Amygdala (tissue), 56 donors: Measurements from ENCODE around the gene KIRREL3.

Experiments used
- DNase-seq, 56 donors: peaks; one replicate each; lab custom pipeline; 2025; lab: John Stamatoyannopoulos, UW

KIRREL3 gene

DNA sequence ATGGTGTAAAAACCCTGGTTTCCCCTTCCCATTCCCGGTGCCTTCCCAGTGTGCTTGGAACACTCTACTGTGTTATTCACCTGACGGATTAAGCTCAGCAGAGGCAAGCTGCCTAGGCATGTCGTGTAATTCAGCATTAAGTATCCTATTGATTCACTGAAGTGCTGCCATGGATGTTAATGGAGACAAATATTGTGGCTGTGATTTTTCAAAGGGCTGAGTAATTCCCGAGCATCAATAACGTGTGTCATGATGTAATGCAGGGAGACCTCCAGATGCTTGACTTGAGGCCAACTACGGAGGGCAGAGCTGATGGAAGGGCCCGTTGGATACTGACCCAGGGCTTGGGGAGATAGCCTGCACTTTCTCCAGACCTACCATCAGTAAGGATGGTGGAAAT lies 376.1 kb downstream of the KIRREL3 start:
- peak in 1 of 56 donors; percentile 31 for DNase-seq

DNA sequence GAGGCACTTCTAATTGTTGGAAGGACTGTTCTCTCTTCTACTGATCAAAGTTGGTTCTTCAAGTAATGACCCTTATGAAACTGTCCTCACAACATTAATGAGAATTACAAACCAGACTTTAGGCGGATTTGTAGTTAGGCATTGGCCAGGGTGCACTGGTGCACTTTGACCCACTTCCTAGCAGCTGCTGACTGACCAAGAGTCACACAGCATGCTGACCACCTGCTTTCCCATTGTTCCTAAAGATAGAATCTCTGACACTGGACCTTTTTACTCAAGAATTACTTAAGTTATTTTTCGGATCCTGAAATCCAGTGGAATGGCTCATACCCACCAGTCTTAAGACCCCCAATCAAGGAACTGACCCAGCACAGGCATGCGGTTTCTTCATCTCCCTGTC lies 381.1 kb downstream of the KIRREL3 start:
- no peak for DNase-seq

DNA sequence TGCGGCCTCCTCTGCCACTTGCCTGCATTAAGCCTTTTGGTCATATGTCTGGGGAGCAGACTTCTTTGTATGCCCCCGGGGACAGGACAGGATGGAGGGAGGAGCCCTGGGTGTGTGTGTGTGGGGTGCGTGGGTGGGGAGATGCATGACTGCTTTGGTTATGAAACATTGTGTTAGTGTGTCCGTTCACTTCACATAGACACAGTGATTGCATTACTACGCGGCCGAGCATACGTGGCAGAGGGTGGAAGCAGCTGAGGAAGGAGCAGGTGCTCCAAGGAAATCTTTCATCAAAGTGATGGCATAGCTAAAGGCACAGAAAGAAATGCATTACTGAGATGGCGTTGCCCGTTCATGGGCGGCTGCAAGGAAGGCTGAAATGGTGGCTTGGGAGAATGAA lies 384.7 kb downstream of the KIRREL3 start:
- no peak for DNase-seq

DNA sequence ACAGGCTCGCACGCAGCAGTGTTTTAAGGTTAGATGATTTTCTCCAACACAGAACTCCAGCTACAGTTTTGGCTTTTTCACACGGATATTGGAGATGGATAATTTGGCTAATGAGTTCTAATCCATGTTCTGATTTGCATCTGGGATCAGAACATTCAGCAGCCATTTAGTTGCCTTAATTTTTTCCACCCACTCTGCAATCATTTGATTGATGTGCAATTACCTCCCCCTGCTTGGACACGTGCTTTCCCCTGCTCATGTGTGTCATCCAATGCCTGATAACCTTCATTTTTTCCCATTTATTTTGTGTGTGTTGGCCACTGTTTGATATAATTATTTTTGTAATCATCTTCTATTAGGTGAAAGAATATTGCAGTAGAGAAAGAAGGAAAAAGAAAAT lies 387.3 kb downstream of the KIRREL3 start:
- no peak for DNase-seq

DNA sequence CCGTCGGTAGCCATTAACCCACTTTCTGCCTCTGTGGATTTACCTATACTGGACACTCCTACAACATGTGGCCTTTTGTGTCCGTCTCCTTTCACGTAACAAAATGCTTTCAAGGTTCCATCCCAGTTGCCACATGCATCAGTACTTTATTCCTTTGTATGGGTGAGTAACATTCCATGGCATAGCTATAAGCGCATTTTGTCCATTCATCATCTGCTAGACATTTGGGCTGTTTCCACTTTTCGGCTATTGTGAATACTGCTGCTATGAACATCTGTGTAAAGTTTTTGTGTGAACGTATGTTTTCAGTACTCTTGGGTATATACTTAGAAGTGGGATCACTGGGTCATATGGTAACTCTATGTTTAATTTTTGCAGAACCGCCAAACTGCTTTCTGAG lies 387.9 kb downstream of the KIRREL3 start:
- DNase-seq: no peak

DNA sequence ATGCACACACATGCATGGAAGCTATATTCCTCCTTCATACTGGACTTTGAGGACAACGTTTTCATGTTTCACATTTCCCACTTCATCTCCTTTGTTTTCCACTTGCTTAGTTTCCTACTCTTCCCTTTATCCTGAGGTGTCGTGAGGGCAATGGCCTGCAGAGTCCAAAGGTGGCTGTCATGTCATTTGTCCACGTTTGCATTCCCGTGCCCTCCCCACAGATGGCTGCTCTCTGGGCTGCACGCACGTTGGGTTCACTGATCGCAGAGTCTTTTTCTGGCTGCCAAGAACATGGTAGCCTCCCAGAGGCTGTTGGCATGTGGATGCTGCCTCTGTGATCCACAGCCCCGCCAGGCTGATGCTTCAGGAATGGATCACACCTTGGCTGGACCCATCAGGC lies 389.1 kb downstream of the KIRREL3 start:
- DNase-seq: no peak

DNA sequence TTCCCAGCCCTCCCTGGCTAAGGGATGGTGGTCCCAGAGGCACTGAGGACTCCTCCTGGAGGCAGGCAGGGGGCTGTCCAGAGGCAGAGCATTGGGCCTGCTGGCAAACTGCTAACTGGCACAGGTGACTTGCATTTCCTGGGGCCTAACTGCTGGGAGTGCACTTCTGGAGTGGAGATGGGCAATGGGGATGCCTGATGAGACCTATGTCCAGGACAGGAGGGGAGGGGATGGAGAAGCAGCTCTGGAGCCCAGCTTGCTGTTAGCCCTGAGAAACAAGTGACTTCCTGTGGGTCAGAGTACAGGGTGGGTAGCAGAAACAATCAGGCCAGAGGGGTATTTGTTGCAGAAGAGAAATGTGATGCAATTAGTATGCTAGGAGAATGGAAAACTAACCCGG lies 391.9 kb downstream of the KIRREL3 start:
- DNase-seq: no peak

DNA sequence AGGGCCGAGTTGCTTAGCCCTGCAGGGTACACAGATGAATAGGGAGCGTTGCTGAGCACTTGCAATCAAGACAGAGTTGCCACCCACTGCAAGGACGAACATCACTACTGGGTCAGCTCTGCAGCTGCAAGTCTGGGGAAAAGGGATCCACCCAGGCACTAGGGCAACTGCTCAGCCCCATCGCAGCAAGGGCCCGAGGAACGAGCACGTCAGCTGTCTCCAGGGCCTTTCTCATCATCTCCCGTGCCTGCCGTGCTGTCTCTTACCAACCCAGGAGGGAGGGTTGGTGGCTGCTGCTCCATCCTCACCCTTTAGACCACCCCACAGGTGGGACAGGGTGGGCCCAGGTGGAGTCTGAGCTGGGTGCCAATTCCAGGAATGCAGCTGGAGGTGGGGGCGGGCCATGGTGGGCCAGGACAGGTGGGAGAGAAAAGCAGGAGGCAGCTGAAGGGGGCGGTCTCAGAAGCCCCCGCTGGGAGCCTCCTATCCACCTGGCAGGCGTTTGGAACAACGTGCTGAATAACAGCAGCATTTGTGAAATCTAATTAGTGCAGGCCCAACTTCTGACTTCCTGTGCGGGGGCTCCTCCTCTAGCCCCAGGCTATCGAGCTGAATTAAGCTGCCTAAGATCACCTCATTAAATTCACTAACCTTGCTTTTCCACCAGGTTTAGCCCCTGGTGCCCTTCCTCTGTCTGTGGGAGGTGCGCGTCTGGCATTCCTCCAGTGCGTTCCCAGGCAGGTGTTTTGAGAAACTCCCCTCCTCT lies 392.6 kb downstream of the KIRREL3 start:
- DNase-seq: no peak

DNA sequence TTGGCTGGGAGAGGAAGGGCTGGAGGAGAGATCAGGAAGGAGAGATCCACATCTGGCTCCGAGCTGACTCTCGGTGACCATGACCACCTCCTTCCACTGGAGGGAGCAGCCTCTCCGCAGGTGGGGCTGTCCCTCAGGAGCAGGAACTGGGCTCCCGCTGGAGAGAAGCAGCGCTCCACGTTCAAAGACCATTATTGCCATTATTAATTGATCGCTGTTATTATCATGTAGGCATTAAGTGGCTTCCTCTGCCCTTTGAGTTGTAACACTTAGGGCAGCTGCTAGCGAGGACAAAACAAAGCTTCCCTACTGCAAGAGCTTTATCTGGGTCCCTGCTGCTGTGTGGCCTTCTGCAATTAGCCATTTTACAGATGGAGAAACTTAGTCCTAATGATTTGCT lies 393.2 kb downstream of the KIRREL3 start:
- DNase-seq: peak in 43 of 56 donors; percentile 6 to 77 (median 45)

DNA sequence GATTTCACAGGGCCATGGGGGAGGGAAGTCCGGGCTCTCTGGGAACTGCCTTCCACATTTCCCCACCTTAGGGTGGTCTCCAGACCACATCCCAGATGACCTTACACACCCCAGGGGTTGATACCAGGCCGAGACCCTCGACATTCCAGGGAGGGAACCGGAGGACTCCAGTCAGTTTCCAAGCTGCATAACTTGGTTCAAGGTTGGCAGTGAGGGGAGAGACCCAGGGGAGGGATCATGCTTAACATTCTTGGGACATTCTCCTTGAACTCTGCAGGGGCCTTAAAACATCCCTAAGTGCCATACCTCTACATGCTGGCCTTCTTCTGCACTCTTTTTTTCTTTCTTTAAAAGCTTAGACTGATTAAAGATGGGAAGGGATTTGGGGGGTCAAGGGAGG lies 394.1 kb downstream of the KIRREL3 start:
- no peak for DNase-seq

DNA sequence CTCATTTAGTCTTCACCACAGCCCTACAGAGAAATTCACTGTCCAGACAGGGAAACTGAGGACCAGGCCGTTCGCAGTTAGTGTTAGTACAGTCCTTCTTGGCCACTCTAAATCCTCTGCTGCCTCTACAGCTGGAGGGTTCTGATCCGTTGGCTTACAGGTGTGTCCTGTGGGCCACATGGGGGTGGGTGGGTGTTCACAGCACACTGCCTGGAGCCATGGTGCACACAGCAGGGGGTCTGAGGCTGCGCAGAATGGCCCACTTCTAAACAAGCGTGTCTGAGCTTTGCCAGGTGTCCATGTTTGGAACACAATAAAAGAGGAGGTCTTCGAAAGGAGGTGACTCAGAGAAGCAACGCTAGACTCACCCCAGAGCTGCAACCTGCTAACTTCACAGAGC lies 396.1 kb downstream of the KIRREL3 start:
- no peak for DNase-seq

DNA sequence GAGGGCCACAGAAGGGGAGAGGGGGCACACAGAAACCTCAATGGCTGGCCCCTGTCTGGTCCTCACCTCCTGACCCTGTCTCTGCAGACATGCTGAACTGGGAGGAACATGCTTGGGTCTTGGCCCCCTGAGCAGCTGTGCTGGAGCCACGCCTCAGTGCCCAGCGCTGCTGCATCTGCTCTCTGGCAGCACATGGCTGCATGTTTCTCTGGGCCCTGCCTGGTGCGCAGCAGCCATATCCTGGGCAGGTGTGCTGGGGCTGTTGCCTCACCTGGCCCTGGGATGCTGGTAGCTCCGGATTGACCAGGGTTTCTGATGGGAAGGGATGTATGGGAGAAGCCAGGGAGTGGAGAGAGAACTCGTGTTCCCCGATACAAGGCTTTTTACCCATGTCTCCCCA lies 397.1 kb downstream of the KIRREL3 start:
- DNase-seq: no peak

DNA sequence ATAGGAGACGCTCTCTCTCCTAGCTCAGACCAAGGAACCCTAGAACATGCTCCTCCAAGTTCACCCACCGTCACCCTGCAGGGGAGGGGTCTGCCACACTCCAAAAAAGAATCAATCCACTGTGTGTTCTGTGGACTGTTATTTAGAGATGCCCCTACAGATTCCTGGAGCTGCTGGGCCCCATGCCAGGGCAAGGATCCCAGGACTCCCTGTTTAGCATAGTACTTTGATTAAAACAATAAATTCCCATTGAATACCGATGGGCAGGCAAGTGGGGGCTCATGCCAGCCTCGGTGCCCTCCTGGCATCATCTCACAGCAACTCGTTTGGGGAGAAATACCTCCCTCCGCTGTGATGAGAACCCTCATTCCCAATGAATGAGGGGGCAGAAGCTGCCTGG lies 397.6 kb downstream of the KIRREL3 start:
- peak in 13 of 56 donors; percentile 11 to 64 (median 21) for DNase-seq

DNA sequence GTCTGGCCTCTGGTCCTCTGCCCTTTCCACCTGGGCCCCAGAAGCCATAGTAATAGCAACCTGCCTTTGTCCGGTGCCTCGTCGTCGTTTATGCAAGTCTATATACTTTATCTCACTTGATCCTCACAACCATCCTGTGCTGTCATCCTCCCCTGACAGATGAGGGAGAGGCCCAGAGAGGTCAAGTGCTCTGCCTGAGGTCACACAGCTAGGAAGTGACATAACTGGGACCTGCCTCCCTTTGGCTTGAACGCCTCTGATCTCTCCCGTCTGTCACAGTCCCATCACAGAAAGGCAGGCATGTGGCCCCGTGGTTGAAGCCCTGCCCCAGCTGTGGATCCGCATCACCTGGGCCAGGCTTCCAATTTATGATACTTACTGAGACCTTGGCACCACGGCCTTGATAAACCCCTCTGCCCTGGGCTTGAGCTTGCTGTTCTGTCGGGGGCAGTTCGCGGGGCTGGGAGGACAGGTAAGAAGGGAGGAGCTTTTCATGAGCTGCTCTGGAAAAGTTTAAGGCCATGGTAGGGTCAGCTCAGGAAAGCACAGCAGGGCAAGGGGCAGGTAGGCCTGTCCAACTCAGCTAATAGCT lies 398.1 kb downstream of the KIRREL3 start:
- DNase-seq: no peak

DNA sequence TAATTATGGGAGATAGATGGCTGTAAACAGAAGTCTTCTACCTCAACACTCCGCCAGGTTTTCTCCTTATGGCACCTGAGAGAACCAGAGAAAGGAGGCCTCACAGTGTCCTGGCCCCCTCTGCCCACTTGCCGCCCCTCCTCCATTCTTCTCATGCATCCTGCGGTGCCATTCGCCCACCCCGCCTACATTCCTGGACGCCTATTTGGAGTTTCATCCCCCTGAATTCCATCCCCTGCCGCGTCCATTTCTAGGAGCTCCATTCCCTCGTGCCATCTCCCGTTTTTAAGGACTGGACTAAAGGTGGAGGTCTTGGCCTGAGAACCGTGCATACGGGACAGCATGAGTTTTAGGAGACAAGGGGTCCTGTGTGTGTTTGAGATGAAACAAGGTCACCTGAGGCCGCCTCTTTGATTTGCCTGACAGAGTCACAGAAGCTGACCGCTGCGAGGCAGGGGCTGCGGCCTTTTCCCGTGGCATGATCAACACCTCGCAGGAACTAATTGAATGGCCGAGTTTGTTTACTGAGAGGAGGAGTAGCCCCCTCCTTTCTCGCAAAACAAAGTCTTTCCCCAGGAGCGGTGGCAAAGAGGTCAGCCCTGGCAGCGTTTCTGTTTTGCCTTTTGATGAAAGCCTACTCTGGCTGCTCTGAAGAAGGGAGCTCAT lies 398.9 kb downstream of the KIRREL3 start:
- DNase-seq: peak in 4 of 56 donors; percentile 11 to 35 (median 16)

DNA sequence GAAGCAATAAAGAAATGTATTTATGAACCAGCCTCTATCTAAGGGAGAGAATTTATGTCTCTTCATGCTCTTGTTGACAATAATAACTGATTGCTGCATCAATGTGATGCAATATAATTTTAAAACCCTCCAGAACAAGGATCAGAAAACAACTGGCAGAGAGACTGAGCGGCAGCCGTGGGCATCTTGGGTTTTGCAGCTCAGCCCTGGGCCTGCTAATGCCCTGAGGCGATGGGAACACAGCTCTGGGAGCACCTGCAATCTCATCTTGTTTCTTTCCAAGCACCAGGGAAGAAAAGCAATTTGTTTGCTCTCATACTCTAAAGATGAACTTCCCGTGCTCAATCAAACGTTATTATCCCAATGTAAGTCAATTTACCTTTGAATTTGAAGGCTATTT lies 399.4 kb downstream of the KIRREL3 start:
- no peak for DNase-seq

DNA sequence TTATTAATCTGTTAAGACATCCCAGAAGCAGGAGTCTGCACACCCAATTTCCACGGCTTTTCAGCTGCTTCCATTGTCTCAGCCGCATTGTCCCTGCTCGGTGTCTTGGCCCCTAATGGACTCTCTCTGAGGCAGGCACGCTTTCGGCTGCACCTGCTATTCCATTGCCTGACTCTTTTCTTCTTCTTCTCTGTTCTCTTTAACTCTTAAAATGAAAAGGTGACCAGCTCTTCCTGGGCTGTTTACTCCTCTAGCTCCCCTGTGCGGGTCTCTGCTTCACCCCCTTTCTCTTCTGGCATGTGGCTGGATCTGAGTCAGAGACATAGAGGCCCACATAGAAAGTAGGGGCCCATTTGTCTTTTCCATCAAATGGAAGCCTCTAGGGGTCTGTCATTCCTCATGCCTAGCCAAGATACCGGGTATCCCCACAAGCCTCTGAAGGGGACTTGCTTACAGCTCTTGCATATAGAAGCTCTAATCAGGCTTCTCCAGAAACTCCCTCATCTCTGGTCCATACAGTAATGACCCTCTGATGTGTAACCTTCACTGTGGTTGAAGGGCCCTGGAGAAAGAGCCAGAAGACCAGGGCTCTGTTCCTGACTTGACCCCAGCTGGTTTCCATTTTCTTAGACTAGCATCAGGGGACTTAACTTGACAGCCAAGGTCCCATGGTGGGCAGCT lies 401.2 kb downstream of the KIRREL3 start:
- DNase-seq: no peak

DNA sequence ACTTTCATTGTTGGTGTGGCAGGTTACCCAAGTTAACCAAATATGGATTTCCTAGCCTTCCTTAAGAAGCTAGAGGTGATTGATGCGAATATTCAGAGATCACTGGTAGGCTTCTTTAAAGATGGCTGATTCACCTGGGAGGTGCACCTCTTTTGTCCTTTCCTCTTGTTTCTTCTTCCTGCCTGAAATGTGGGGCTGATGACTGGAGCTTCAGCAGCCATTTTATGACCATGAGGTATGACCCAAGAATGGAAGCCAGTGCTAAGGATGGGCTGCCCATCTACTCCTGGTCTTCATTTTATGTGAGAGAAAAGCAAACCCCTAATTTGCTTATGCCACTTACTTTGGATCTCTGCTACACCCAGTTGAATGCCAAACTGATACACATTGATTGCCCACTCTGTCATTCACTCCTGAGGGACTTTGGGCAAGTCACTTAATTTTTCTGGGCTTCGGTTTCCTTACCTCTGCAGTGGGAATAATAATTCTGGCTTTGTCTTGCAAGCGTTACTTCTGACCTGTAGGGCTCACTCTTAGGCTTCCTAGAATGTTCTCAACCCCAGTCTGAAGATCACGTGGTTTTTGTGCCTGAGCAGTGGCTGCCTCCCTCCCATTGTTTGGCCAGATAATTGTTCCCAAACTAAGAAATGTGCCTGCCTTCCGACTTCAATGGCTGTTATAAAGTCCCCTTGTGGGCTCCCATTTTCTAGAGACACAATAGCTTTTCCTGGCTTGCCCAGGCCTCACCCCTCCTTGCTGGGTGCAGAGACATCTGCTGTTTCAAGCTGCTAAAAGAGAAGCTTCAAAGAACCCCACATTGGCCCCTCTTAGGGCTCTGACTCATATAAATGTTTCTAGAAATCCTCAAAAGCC lies 402.0 kb downstream of the KIRREL3 start:
- no peak for DNase-seq

DNA sequence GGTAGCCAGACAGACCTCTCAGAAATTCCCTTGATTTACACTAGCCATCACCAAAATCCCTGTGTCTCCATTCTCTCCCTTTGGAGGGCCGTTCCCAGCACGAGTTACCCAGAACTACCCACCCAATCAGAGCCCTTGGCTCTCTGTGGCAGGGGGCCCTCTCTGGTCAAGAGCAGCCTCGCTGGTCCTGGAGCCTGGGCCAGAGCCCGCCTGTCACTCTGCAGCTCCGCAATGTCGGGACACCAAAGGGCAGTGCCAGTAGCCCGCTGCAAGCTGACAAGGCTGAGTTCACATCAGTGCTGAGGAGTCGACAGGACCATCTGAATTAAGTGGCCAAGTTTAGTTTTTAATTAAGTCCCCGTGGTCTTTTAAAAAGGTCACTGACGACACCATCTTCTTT lies 403.5 kb downstream of the KIRREL3 start:
- no peak for DNase-seq

DNA sequence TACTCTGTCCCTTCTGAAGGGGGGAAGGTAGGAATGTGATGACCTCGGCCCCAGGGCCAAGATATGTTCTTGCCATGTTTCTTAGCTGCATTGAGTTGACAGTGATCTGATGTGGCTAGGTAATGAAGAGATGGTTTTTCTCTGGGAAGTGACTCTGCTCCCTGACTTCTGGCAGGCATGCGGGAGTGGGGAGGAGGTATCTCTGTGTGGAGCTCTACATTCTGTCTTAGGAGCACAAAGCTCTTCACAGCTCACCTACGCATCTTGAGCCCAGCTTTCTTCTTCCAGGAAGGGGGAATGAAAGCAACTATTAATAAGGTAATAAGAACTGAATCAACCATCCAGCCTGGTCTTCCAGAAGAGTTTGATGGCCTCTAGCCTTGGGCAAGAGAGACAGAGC lies 404.1 kb downstream of the KIRREL3 start:
- peak in 6 of 56 donors; percentile 10 to 28 (median 17) for DNase-seq
